GM13977 (cell line): ENCODE results near the gene FOXF2.

Experiments used
- DNase-seq: peaks from one replicate; pipeline ENCODE4 v3.0.0; 2012; ENCODE audit warnings: low spot score
- in situ Hi-C: fragments of 300-500 bp; cut with MboI; formaldehyde crosslinking; loops from one replicate; pipeline ENCODE4 v1.12.0; 2022; ENCODE audit warnings: low sequenced_read_pairs, low pct_unique_long_range_greater_than_20kb, mixed read lengths, inconsistent platforms; ENCODE audit not compliant: unreplicated experiment
- TF ChIP-seq, protein P1 (sequence below): IDR thresholded peaks from 2 replicates; pipeline ENCODE4 v1.5.1; 2012; ENCODE audit warnings: mild to moderate bottlenecking, control low read depth; ENCODE audit not compliant: insufficient read depth; ENCODE audit errors: extremely low read depth, missing control alignments

The FOXF2 gene

DNA sequence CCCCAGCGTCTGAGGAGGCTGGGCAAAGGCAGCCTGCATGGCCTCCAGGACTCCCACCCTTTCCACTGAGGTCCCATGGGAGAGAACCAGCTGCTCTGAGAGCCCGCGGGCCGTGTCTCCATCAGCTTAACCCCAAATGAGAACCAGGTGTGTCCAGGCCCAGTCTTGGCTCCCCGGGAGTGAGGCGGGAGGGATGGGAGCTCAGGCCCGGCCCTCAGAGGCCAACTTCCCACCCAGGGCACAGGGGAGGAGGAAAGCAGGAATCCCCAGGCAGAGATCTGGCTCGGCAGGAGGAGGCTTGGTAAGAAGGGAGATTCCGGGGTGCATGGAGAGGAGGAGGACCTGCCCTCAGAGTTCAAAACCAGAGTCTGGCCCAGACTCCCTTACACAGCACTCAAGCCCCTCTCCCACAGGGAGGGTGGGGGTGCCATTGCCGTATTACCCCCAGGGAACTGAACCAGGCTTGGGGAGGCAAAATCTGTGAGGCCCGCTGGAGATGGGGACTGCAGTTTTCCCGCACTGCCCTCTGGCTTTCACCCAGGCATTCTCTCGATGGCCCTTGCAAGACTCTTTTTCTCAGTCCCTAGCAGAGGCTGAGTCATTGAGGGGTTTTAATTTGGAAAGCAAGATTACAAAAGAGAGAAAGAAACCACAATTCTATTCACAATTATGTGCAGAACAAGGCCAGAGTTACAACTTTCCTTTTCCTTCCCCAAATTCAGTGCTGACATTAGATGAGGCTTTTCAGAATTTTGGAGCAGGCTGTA, 17.1 kb downstream of the FOXF2 start:
- no peak for DNase-seq
- in situ Hi-C loops, result no loop called here
- TF ChIP-seq, protein P1, sequence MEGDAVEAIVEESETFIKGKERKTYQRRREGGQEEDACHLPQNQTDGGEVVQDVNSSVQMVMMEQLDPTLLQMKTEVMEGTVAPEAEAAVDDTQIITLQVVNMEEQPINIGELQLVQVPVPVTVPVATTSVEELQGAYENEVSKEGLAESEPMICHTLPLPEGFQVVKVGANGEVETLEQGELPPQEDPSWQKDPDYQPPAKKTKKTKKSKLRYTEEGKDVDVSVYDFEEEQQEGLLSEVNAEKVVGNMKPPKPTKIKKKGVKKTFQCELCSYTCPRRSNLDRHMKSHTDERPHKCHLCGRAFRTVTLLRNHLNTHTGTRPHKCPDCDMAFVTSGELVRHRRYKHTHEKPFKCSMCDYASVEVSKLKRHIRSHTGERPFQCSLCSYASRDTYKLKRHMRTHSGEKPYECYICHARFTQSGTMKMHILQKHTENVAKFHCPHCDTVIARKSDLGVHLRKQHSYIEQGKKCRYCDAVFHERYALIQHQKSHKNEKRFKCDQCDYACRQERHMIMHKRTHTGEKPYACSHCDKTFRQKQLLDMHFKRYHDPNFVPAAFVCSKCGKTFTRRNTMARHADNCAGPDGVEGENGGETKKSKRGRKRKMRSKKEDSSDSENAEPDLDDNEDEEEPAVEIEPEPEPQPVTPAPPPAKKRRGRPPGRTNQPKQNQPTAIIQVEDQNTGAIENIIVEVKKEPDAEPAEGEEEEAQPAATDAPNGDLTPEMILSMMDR, result no peak

DNA sequence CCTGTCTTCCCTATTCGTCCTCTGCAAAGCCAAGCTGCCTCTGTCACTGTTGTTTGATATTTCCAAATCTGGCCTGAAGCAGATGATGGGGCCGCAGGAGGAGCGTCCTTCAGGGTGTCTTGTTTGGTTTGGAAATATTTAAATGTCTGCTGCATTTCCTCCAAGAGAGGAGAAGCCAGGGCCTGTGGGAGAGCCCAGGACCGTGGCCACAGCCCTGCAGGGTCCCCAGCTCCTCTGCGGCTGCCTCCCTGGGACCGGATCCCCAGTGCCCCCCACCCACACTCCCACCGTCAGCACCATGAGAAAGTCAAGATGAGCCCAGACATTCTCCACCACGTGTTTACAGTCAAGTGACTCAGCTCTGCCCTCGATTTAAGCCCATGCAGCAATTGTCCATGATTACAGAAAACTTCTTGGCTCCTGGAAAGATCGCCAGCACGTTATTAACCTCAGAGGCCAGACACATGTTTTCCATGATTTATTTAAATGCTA, 18.2 kb downstream of the FOXF2 start:
- in situ Hi-C loops, result no loop called here
- TF ChIP-seq, protein P1, result no peak
- DNase-seq, result no peak

DNA sequence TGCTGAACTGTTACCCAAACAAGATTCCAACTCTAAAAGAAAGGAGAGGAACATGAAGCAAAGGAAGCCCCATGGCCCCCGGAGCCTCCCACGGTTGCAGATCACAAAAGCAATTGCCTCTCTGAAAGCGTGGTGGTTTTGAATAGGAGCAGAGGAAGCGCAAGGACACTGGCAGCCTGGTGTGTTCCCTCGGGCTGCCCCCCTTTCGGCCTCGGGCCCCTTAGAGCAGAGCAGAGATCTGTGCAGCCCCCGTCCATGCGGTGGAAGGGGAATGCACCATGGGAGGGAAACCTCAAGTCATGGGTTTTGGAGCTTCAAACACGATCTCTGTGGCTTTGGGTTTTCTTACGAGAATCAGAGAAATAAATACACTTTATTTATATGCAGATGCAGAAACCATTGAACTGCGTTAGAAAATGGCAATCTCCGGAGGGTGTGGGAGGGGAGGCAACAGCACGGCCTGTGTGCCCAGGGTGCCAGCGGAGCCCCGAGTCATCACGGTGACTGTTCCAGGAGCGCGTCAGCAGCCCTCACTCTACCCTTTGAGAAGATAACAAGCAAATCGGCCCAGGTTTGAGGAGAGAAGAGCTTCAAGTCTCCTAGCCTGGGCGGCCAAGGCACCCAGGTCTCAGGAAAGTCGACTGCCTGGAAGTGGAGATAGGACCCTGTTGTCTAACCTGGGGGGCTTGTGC, 20.5 kb downstream of the FOXF2 start:
- no peak for DNase-seq
- in situ Hi-C loops, result no loop called here
- TF ChIP-seq, protein P1, result no peak

DNA sequence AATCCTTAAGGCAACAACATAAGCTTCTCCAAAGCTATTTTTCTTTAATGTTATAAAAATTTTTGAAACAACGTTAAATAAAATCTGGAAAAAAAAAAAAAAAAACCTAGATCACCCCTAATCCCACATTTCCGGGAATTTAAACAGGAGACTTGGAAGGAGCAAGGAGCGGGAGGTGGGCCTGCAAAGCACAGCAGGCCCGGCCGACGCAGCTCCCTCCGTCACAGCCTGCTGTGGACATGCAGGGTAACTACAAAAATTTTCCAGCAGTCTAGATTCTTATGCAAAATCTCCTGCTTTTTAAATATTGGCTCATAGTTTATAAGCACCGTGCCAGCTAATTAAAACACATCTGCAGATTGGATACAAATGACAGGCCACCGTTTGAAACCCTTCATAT, 23.5 kb downstream of the FOXF2 start:
- in situ Hi-C loops, result no loop called here
- DNase-seq, result no peak

DNA sequence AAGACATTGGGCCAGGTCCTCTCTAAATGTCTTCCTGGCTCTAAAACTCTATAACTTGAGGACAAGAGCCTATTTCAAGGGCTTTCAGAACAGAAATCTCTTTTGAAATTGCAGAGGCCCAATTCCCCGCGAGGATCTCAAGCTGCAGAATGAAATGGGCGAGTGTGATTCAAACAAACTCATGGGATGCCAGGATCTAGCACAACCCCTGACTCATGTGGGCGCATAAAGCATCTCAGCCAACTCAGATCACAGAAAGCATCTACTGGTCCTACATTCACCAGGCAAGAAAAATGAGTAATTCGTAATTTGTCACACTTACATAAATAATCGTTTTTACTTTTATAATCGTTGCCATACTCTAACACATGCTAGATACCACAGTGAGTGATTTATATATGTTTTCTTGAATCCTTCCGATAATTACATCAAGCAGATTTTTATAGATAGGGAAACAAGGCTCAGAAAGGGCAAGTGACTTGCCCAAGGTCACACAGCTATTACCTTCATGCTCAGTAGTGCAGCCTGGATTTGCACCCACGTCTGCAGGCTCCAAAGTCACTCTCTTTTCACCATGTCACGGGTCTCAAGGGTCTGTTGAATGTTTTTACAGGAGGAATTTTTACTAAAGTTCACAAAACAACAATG, 26.2 kb downstream of the FOXF2 start:
- in situ Hi-C loops, result no loop called here
- TF ChIP-seq, protein P1, result no peak
- DNase-seq, result no peak

More for the DNA sequence above, 23.5 kb downstream of the FOXF2 start:
- TF ChIP-seq, protein P1, result no peak

- no peak for DNase-seq
- TF ChIP-seq, protein P1, result no peak
- in situ Hi-C loops, result no loop called here
These were observed 26.9 kb downstream of the FOXF2 start for GRCh38 chr6:1416191-1416760.
